ENCODE results near the gene APOA5.

- no peak for TF ChIP-seq CTCF (IDR thresholded peaks at IDR 0.05; ENCODE audit: low read depth, low read length)
- TF ChIP-seq POLR2A (IDR thresholded peaks at IDR 0.05; ENCODE audit: extremely low read depth, insufficient read length) = no peak
Observed at GRCh38 chr11:116831790-116832349, 40.2 kb upstream of the APOA5 start.

Data from NB4 (cell line).